Right atrium auricular region (tissue), 2 donors: Measurements from ENCODE around the gene NR1I2. TPM values are rescaled to one million over a fixed set of nuclear protein-coding genes. Genes with fewer than 3 reads are reported as not detected.

ENCODE experiments used
- DNase-seq: peaks from one replicate; pipeline ENCODE4 v3.0.0-alpha.2; 2019; ENCODE audit warnings: low spot score
- H3K27ac ChIP-seq, 2 donors: fragments of 200-600 bp; sonication (generic); 1 replicate in 1 of 2; 2 replicates in 1 of 2; pipeline ENCODE4 v1.5.1; 2016 to 2019
- H3K27me3 ChIP-seq, 2 donors: fragments of 200-600 bp; sonication (generic); one replicate each; pipeline versions ENCODE4 v1.5.1 to v1.6.0; 2017 to 2019
- H3K36me3 ChIP-seq: fragments of 200-600 bp; sonication (generic); one replicate; pipeline ENCODE4 v1.5.1; 2016
- H3K4me1 ChIP-seq, 2 donors: fragments of 200-600 bp; sonication (generic); one replicate each; pipeline versions ENCODE4 v1.5.1 to v1.6.0; 2017 to 2019
- H3K4me3 ChIP-seq, 2 donors: fragments of 200-600 bp; sonication (generic); 1 replicate in 1 of 2; 2 replicates in 1 of 2; pipeline ENCODE4 v1.5.1; 2017 to 2019; ENCODE audit warnings: mild to moderate bottlenecking in 1 of 2, moderate library complexity in 1 of 2
- H3K9me3 ChIP-seq, 2 donors: fragments of 200-600 bp; sonication (generic); one replicate each; pipeline ENCODE4 v1.5.1; 2019
- total RNA-seq, 2 donors: library from RNA; depleted of rRNA; stranded (reverse); fragments of >200 nt; gene quantifications; one replicate each; pipeline ENCODE4 v1.1.0, GENCODE V29; 2016
- TF ChIP-seq, protein P1 (sequence below), 2 donors: fragments of 200-600 bp; sonication (generic); IDR thresholded peaks; one replicate each; pipeline ENCODE4 v1.5.1; 2019; ENCODE audit warnings: antibody characterized with exemption in 2 of 2

Gene NR1I2
- total RNA-seq, 2 donors from 2014 or later, result 0.82 TPM; not detected in 1

DNA sequence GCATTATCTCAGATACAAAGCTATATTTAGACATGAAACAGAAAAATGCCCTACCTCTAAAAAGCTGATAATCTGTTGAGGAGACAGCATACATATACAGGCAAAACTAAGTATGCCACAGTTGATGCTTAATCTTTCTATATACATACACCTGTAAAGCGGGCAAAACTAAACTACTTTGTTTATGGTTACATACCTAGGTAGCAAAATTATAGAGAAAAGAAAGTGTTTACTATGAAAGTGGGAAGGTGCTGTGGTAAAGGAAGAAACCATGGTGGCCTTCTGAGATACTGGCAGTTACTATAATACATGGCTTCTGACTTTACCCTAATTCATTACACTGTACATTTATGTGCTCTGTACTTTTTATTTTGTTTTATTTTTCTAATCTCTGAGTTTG lies 36.0 kb upstream of the NR1I2 start:
- no peaks in the 10 kb centered on the region for H3K9me3 ChIP-seq
- H3K36me3 ChIP-seq, result no peaks in the 10 kb centered on the region
- no peak overlapping the region for H3K4me3 ChIP-seq

DNA sequence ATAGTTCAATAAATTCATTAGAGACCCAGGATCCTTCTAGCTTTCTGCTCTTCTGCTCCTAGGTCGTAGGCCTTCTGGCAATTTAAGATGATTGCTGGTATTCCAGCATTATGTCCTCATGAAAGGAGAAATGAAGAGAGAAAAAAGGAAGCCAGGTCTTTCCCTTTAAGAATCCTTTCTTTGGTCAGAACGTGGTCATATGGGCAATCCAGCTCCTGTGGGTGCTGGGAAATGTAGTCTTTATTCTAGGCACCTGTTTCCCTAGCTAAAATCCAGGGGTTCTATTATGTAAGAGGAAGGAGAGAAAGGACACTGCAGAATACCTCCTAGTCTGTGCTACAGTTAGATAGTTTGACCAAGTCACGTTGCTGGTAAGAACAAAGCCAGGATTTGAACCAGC lies 35.5 kb upstream of the NR1I2 start:
- H3K4me3 ChIP-seq, result no peak overlapping the region
- no peaks in the 10 kb centered on the region for H3K27me3 ChIP-seq
- H3K27ac ChIP-seq, result no peak overlapping the region
- no peak for DNase-seq
- TF ChIP-seq, protein P1, sequence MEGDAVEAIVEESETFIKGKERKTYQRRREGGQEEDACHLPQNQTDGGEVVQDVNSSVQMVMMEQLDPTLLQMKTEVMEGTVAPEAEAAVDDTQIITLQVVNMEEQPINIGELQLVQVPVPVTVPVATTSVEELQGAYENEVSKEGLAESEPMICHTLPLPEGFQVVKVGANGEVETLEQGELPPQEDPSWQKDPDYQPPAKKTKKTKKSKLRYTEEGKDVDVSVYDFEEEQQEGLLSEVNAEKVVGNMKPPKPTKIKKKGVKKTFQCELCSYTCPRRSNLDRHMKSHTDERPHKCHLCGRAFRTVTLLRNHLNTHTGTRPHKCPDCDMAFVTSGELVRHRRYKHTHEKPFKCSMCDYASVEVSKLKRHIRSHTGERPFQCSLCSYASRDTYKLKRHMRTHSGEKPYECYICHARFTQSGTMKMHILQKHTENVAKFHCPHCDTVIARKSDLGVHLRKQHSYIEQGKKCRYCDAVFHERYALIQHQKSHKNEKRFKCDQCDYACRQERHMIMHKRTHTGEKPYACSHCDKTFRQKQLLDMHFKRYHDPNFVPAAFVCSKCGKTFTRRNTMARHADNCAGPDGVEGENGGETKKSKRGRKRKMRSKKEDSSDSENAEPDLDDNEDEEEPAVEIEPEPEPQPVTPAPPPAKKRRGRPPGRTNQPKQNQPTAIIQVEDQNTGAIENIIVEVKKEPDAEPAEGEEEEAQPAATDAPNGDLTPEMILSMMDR (IDR thresholded peaks at IDR 0.05), result no peak
- H3K4me1 ChIP-seq, result no peaks in the 10 kb centered on the region
- H3K36me3 ChIP-seq, result no peaks in the 10 kb centered on the region
- no peaks in the 10 kb centered on the region for H3K9me3 ChIP-seq

More for the DNA sequence above, 36.0 kb upstream of the NR1I2 start:
- TF ChIP-seq, protein P1 (IDR thresholded peaks at IDR 0.05), result no peak
- no peak overlapping the region for H3K27ac ChIP-seq
- H3K27me3 ChIP-seq, result no peaks in the 10 kb centered on the region
- DNase-seq, result no peak
- H3K4me1 ChIP-seq, result no peaks in the 10 kb centered on the region

DNA sequence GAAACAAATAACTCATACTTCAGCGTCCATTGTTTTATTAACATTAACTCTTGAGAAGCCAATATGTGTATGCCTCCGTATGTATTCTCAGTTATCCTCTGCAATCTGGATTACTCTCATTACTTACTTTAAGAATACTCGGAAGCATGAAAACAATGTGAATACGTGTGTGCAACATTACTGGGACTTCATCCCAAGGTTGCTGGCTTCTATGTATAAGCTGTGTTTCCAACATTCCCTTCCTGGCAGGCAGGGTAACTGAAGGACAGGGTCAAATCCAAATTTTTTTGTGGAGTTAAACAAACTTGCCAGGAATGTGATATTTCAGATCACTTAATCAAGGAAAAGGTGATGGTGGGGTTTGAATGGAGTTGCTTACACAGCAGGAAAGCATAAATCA lies 34.5 kb upstream of the NR1I2 start:
- Histone ChIP-seq H3K27me3 (no peaks in the 10 kb centered on the region), H3K36me3 (no peaks in the 10 kb centered on the region), H3K27ac (no peak overlapping the region), H3K4me3 (no peak overlapping the region), H3K4me1 (no peaks in the 10 kb centered on the region), H3K9me3 (no peaks in the 10 kb centered on the region)
- no peak for DNase-seq
- TF ChIP-seq, protein P1 (IDR thresholded peaks at IDR 0.05), result no peak

DNA sequence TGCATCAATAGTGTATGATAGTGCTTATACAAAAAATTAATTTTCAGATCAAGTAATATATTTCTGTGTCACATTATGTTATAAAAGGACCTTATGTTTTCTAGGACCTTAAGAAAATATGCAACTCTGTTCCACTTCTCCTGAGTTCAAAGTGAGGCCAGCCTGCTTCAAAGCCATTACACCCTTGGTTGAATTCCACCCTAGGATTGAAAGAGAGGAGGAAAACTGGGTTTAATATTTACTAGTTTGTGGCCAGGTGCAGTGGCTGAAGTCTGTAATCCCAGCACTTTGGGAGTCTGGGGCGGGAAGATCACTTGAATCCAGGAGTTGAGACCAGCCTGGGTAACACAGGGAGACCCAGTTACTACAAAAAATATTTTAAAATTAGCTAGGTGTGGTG lies 32.9 kb upstream of the NR1I2 start:
- no peak overlapping the region for H3K27ac ChIP-seq
- H3K4me1 ChIP-seq, result no peaks in the 10 kb centered on the region
- TF ChIP-seq, protein P1 (IDR thresholded peaks at IDR 0.05), result no peak
- no peaks in the 10 kb centered on the region for H3K36me3 ChIP-seq
- H3K27me3 ChIP-seq, result no peaks in the 10 kb centered on the region
- peaks cover 0 to 11% of the 10 kb centered on the region in 2 donors for H3K9me3 ChIP-seq
- no peak for DNase-seq
- no peak overlapping the region for H3K4me3 ChIP-seq

DNA sequence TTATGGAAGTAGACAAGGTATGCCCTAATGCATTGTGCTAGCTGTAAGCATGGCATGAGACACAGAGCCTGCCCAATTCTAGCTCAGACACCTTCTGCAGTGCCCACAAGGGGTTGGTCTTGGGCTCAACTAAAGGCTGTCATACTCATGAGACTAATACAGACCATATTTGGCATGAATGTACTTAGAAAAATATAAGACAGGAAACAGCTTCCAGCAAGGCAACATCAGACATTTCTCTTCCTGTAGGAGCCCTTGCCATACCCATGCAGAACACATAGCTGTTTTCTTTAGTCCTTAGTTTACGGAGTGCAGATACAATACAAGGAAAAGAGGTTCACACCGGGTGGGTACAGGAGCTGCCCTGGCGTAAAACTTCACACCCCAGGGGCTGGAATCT lies 30.5 kb upstream of the NR1I2 start:
- H3K27me3 ChIP-seq, result no peaks in the 10 kb centered on the region
- TF ChIP-seq, protein P1 (IDR thresholded peaks at IDR 0.05), result no peak
- no peak for DNase-seq
- H3K36me3 ChIP-seq, result no peaks in the 10 kb centered on the region
- no peaks in the 10 kb centered on the region for H3K4me1 ChIP-seq
- no peak overlapping the region for H3K27ac ChIP-seq
- no peak overlapping the region for H3K4me3 ChIP-seq
- H3K9me3 ChIP-seq, result peaks cover 0 to 17% of the 10 kb centered on the region in 2 donors

DNA sequence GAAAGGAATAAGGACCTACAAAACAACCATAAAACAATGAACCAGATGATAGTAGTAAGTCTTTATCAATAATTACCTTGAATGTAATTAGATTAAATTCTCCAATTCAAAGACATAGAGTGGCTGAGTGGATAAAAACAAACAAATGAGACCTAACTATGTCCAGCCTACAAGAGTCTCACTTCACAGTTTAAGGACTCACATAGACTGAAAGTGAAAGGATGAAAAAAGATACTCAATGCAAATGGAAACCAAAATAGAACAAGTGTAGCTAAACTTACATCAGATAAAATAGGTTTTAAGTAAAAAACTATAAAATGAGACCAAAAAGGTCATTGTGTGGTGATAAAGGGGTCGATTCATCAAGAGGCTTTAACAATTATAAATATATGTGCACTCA lies 21.9 kb upstream of the NR1I2 start:
- H3K36me3 ChIP-seq, result no peaks in the 10 kb centered on the region
- no peak for DNase-seq
- H3K27ac ChIP-seq, result no peak overlapping the region
- H3K4me1 ChIP-seq, result no peaks in the 10 kb centered on the region
- H3K4me3 ChIP-seq, result no peak overlapping the region
- peaks cover 0 to 6% of the 10 kb centered on the region in 2 donors for H3K9me3 ChIP-seq
- no peaks in the 10 kb centered on the region for H3K27me3 ChIP-seq
- TF ChIP-seq, protein P1 (IDR thresholded peaks at IDR 0.05), result no peak
